Measurements from ENCODE around the gene OR3A2.
"Not testable (repeated sequence)": the region's sequence is repeated elsewhere in the genome, so short reads cannot be mapped to it uniquely, and the experiment has no call there.

- not testable (repeated sequence) for TF ChIP-seq CTCF (IDR thresholded peaks at IDR 0.05; ENCODE audit: insufficient read depth, low read length, poor library complexity, severe bottlenecking); EZH2phosphoT487 (conservative IDR thresholded peaks at IDR 0.05; ENCODE audit: low read length)
Observed at GRCh38 chr17:3433215-3433614, 47.1 kb upstream of the OR3A2 start.

All from SU-DHL-6 (cell line).